Prostate gland (tissue), 2 donors: ENCODE results near the gene SLC2A4.

Experiments used
- CTCF ChIP-seq, 4 experiments: fragments of 200-600 bp in 2 of 4; fragments of 450-650 bp in 2 of 4; sonication (generic) in 2 of 4; IDR thresholded peaks; 1 replicate in 3 of 4; 2 replicates in 1 of 4; pipeline ENCODE4 v1.5.1; 2016 to 2019; ENCODE audit warnings: antibody characterized with exemption in 4 of 4, mild to moderate bottlenecking in 2 of 4, moderate library complexity in 2 of 4
- POLR2A ChIP-seq: fragments of 450-650 bp; IDR thresholded peaks from one replicate; pipeline ENCODE4 v1.6.1; 2016; ENCODE audit warnings: antibody characterized with exemption, mild to moderate bottlenecking
- POLR2AphosphoS5 ChIP-seq: sonication (generic); formaldehyde crosslinking; IDR thresholded peaks from one replicate; pipeline ENCODE4 v1.6.1; 2017; ENCODE audit warnings: antibody characterized with exemption

- TF ChIP-seq CTCF (IDR thresholded peaks at IDR 0.05): peak in 1 of 4 experiments; percentile 23
- peak; percentile 94 for TF ChIP-seq POLR2A
- TF ChIP-seq POLR2AphosphoS5: peak; percentile 99
Observed at GRCh38 chr17:7306911-7307685, 25.6 kb downstream of the SLC2A4 start, which contains the start of gene EIF5A.
